Panc1 (cell line): ENCODE measurements around the gene DPEP3.

Source experiments
- POLR2AphosphoS5 ChIP-seq: IDR thresholded peaks from 2 replicates; pipeline ENCODE4 v1.6.1; 2012; ENCODE audit warnings: mild to moderate bottlenecking, low read depth, low read length, moderate library complexity
- TF ChIP-seq, protein P1 (sequence below): fragments of 450-650 bp; IDR thresholded peaks from 2 replicates; pipeline ENCODE4 v1.5.1; 2017; ENCODE audit warnings: mild to moderate bottlenecking
- TF ChIP-seq, protein P2 (sequence below), 2 experiments: IDR thresholded peaks; 2 replicates each; pipeline ENCODE4 v1.6.1; 2011 to 2012; ENCODE audit warnings: low read depth in 2 of 2, control low read depth in 1 of 2, low read length in 1 of 2, mild to moderate bottlenecking in 1 of 2, moderate library complexity in 1 of 2; ENCODE audit not compliant: insufficient read depth in 1 of 2

DNA sequence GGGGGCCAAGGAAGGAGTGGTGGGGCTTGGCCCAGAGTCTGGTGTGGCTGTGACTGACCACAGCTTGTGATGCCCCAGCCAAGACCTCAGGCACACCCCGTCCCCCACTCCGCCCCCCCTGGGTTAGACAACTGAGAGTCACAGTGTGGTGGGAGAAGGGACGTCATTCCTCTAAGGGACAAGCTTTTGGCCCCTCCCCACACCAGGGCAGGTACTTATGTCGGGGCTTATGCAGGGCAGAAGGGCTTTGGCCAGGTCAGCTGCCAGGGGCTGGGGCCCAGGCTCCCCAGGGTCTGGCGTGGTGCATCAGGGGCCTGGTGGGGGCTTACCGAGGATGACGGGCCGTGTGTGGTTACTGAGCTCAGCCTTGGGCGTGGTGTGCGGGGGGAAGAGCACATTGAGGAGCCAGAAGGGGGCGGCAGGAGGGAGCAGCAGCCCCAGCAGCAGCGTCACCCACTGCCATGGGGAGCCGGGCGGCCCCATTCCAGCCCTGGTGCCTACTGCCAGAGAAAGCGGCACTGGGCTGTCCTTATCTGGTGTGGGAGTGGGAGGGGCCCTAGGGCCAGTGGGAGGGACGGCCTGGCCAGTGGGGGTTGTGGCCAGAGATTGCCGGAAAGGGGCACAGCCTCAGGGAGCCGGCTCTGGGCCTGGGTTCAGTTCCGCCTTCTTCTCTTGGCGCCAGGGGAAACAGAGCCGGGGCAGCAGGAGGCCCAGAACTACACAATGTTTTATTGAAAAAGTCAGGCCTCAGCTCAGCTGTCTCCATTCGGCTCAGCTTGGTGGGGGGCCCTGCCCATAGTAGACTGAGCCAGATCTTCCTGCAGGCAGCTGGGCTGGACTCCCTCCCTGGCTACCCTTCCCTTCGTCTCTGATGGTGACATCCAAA is 36.4 kb downstream of the DPEP3 start, which contains the start of gene LCAT:
- TF ChIP-seq, protein P1, sequence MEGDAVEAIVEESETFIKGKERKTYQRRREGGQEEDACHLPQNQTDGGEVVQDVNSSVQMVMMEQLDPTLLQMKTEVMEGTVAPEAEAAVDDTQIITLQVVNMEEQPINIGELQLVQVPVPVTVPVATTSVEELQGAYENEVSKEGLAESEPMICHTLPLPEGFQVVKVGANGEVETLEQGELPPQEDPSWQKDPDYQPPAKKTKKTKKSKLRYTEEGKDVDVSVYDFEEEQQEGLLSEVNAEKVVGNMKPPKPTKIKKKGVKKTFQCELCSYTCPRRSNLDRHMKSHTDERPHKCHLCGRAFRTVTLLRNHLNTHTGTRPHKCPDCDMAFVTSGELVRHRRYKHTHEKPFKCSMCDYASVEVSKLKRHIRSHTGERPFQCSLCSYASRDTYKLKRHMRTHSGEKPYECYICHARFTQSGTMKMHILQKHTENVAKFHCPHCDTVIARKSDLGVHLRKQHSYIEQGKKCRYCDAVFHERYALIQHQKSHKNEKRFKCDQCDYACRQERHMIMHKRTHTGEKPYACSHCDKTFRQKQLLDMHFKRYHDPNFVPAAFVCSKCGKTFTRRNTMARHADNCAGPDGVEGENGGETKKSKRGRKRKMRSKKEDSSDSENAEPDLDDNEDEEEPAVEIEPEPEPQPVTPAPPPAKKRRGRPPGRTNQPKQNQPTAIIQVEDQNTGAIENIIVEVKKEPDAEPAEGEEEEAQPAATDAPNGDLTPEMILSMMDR, result no peak
- TF ChIP-seq POLR2AphosphoS5, result peak; percentile 42
- TF ChIP-seq, protein P2, sequence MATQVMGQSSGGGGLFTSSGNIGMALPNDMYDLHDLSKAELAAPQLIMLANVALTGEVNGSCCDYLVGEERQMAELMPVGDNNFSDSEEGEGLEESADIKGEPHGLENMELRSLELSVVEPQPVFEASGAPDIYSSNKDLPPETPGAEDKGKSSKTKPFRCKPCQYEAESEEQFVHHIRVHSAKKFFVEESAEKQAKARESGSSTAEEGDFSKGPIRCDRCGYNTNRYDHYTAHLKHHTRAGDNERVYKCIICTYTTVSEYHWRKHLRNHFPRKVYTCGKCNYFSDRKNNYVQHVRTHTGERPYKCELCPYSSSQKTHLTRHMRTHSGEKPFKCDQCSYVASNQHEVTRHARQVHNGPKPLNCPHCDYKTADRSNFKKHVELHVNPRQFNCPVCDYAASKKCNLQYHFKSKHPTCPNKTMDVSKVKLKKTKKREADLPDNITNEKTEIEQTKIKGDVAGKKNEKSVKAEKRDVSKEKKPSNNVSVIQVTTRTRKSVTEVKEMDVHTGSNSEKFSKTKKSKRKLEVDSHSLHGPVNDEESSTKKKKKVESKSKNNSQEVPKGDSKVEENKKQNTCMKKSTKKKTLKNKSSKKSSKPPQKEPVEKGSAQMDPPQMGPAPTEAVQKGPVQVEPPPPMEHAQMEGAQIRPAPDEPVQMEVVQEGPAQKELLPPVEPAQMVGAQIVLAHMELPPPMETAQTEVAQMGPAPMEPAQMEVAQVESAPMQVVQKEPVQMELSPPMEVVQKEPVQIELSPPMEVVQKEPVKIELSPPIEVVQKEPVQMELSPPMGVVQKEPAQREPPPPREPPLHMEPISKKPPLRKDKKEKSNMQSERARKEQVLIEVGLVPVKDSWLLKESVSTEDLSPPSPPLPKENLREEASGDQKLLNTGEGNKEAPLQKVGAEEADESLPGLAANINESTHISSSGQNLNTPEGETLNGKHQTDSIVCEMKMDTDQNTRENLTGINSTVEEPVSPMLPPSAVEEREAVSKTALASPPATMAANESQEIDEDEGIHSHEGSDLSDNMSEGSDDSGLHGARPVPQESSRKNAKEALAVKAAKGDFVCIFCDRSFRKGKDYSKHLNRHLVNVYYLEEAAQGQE (IDR thresholded peaks at IDR 0.05; ENCODE audit: insufficient read depth in 1 of 2, low read depth in 2 of 2, low read length in 1 of 2), result no peak
